ENCODE results near the gene DUSP28. TPM values are rescaled to one million over a fixed set of nuclear protein-coding genes. Genes with fewer than 3 reads are reported as not detected.
A peak's percentile ranks its signal among the peaks of the same experiment; 100 is the strongest.

DUSP28 gene
- total and polyA plus RNA-seq, 5 experiments from 2014 or later, result 18.8 to 24.0 (median 23.2) TPM

- Mint-ChIP-seq H3K9me3 (no peaks in the 10 kb centered on the region), H3K4me3 (peak overlapping the region in 1 of 10 donors; percentile 45), H3K36me3 (peaks cover 4 to 32% (median 6%) of the 10 kb centered on the region in 3 donors), H3K27me3 (no peaks in the 10 kb centered on the region), H3K4me1 (peaks cover 19 to 43% (median 36%) of the 10 kb centered on the region in 4 donors), H3K27ac (peak overlapping the region in 3 of 10 donors; percentile 44 to 52 (median 47))
- POLR2A ChIA-PET, result interaction anchor here (1.2 to 1.8 kb wide), 3 partner anchors 9 to 17 kb away, joined by 3 to 11 read pairs (median 5); partner anchors contain the start of gene CAPN10
- no peak for ATAC-seq
- no peak for DNase-seq
Observed at GRCh38 chr2:240578110-240578450, 17.9 kb downstream of the DUSP28 start.

- POLR2A ChIA-PET, result interaction anchor here (1.2 to 1.8 kb wide), 3 partner anchors 8 to 18 kb away, joined by 3 to 11 read pairs (median 5); partner anchors contain the start of gene CAPN10
- peak overlapping the region in 2 of 10 donors; percentile 20 to 45 for H3K4me3 Mint-ChIP-seq
- DNase-seq (no peak), ATAC-seq (no peak)
- peaks cover 4 to 32% (median 6%) of the 10 kb centered on the region in 3 donors for H3K36me3 Mint-ChIP-seq
- no peaks in the 10 kb centered on the region for H3K9me3 Mint-ChIP-seq
- H3K4me1 Mint-ChIP-seq, result peaks cover 19 to 43% (median 39%) of the 10 kb centered on the region in 4 donors
- peak overlapping the region in 8 of 10 donors; percentile 14 to 93 (median 50) for H3K27ac Mint-ChIP-seq
- no peaks in the 10 kb centered on the region for H3K27me3 Mint-ChIP-seq
Observed at GRCh38 chr2:240578488-240578887, 18.3 kb downstream of the DUSP28 start.

DNA sequence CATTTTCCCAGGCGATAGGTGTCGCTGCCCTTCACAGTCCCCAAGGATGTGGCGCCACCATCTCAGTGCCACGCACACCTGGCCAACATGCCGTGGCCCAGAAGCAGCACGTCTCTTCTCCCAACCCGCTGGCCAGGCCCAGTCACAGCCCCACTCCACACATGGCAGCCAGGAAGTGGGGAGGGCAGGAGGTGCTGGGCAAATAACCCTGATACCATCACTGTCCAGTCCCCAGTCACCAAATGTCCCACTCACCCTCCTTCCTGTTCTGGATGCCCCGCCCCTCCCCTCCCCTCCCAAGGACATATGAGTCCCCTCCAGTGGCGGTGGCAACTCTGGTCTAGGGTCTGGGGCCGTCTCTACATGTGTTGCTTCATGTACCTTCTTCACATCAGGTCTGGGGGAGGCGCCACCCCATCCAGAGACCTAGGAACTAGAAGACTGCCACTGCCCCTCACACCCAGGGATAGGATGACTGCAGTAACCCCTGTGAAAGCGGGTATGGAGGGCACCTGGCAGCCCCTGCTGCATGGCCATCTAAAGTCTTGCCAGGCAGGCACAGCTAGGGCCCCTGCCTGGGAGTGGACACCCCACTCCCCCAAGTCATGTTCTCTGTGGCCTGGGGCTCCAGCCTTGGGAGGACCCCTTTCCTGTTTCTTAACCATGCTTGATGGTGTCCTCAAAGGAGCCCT lies 19.1 kb downstream of the DUSP28 start:
- Mint-ChIP-seq H3K4me3 (peak overlapping the region in 8 of 10 donors; percentile 19 to 53 (median 32)), H3K9me3 (no peaks in the 10 kb centered on the region), H3K36me3 (peaks cover 4 to 32% (median 6%) of the 10 kb centered on the region in 3 donors), H3K4me1 (peaks cover 19 to 44% (median 43%) of the 10 kb centered on the region in 4 donors), H3K27ac (peak overlapping the region; percentile 67 to 93 (median 88)), H3K27me3 (no peaks in the 10 kb centered on the region)
- DNase-seq (no peak), ATAC-seq (peak in 1 of 2 donors; percentile 26)
- POLR2A ChIA-PET, result interaction anchor here (11.3 kb wide), 1 partner anchor 14 kb away, joined by 461 read pairs; the partner anchor contains the start of genes ANKMY1, DUSP28 and RNPEPL1

DNA sequence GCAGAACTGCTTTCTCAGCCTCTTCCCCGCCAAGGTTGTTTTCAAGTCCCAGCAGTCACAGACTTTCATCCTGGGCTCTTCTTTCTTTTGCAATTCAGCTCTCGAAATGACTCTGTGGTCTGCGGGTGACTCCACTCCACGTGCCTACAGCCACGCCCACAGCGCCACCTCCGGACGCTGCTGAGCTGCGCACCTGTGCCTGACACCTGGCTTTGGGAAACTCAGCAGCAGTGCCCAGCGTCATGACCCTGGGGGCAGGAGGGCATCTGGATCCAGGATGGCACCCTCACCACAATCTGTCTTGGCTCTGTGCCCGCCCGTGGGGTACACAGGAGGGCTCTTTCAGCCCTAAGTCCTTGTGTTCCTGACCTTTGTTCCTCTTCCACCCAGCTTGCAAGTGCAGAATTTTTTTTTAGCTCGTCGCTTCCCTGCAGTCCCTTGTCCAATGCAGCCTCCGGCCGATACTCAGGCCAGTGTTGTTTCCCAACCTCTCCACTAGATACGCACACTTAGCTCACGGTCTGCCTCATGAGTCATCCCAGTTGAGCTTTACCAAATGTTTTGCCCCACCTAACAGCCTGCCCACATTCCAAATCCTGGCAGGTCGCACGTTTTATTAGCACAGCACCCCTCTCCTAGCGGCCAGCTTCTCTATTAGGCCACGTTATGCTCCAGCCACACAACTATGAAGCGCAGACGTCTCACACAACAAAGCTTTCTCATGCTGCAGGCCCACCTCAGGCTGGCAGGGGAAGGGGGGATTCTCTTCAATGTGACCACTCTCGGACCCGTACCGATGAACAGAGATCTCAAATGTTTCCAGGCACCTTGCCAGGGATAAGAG lies 19.8 kb downstream of the DUSP28 start:
- Mint-ChIP-seq H3K4me3 (peak overlapping the region in 8 of 10 donors; percentile 6 to 53 (median 32)), H3K27me3 (no peaks in the 10 kb centered on the region), H3K4me1 (peaks cover 22 to 51% (median 50%) of the 10 kb centered on the region in 4 donors), H3K27ac (peak overlapping the region; percentile 67 to 93 (median 88)), H3K36me3 (peaks cover 4 to 28% (median 6%) of the 10 kb centered on the region in 3 donors), H3K9me3 (no peaks in the 10 kb centered on the region)
- POLR2A ChIA-PET, result interaction anchor here (0.6 to 11.3 kb wide), 2 partner anchors 11 to 15 kb away, joined by 3 to 461 read pairs; partner anchors contain the start of genes ANKMY1, DUSP28 and RNPEPL1
- peak; percentile 89 to 97 for ATAC-seq
- peak; percentile 53 to 84 (median 70) for DNase-seq

- DNase-seq (no peak), ATAC-seq (no peak)
- peak overlapping the region in 4 of 10 donors; percentile 4 to 76 (median 18) for H3K27ac Mint-ChIP-seq
- H3K27me3 Mint-ChIP-seq, result no peaks in the 10 kb centered on the region
- no peaks in the 10 kb centered on the region for H3K9me3 Mint-ChIP-seq
- POLR2A ChIA-PET, result interaction anchor here (11.3 kb wide), 1 partner anchor 17 kb away, joined by 461 read pairs; the partner anchor contains the start of genes ANKMY1, DUSP28 and RNPEPL1
- H3K4me3 Mint-ChIP-seq, result peak overlapping the region in 1 of 10 donors; percentile 38
- peaks cover 4 to 26% (median 6%) of the 10 kb centered on the region in 3 donors for H3K36me3 Mint-ChIP-seq
- H3K4me1 Mint-ChIP-seq, result peaks cover 27 to 62% (median 59%) of the 10 kb centered on the region in 4 donors
Observed at GRCh38 chr2:240581811-240582210, 21.7 kb downstream of the DUSP28 start.

DNA sequence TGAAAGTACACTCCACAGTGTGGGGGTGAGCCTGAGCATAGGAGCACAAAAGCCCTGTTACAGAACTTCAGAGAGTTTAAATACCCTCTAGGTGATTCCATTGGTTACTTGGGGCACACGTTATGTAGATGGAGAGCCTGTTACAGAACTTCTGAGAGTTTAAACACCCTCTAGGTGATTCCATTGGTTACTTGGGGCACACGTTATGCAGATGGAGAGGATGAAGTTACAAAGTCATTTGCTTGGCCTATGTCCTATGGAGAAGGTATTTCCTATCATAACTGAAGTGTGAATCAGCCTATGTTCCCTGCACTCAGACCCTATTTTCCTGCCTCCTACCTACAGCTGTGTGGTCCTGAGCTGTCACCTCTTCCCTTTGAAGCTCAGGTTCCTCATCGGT lies 22.6 kb downstream of the DUSP28 start:
- ATAC-seq (no peak), DNase-seq (no peak)
- peak overlapping the region in 2 of 10 donors; percentile 47 to 56 for H3K27ac Mint-ChIP-seq
- peaks cover 4 to 23% (median 6%) of the 10 kb centered on the region in 3 donors for H3K36me3 Mint-ChIP-seq
- POLR2A ChIA-PET, result interaction anchor here (11.3 kb wide), 1 partner anchor 18 kb away, joined by 461 read pairs; the partner anchor contains the start of genes ANKMY1, DUSP28 and RNPEPL1
- no peak overlapping the region for H3K4me3 Mint-ChIP-seq
- H3K4me1 Mint-ChIP-seq, result peaks cover 30 to 69% (median 66%) of the 10 kb centered on the region in 4 donors
- no peaks in the 10 kb centered on the region for H3K27me3 Mint-ChIP-seq
- H3K9me3 Mint-ChIP-seq, result no peaks in the 10 kb centered on the region

DNA sequence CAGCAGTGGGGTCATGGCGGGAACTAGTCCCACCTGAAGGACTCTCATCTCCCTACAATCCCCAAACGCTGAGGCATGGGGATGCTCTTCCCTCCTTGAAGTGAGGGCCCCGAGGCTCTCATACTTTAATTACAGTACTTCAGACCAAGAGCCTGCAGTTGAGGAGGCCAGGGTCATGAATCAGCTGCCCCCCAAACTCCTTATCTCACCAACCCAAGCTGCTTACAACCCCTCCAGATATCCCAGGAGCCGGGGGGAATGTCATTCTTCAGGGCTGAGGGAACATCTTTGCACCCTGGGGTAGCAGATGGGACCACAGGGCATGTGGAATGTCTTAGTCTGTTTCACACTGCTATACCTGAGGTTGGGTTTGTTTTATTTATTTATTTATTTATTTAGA lies 23.6 kb downstream of the DUSP28 start:
- H3K4me1 Mint-ChIP-seq, result peaks cover 38 to 78% (median 70%) of the 10 kb centered on the region in 4 donors
- no peak for DNase-seq
- no peaks in the 10 kb centered on the region for H3K27me3 Mint-ChIP-seq
- no peak for ATAC-seq
- no peaks in the 10 kb centered on the region for H3K9me3 Mint-ChIP-seq
- no peak overlapping the region for H3K27ac Mint-ChIP-seq
- POLR2A ChIA-PET, result interaction anchor here (11.3 kb wide), 1 partner anchor 19 kb away, joined by 461 read pairs; the partner anchor contains the start of genes ANKMY1, DUSP28 and RNPEPL1
- H3K4me3 Mint-ChIP-seq, result peak overlapping the region in 1 of 10 donors; percentile 62
- peaks cover 4 to 26% (median 6%) of the 10 kb centered on the region in 3 donors for H3K36me3 Mint-ChIP-seq

- no peaks in the 10 kb centered on the region for H3K27me3 Mint-ChIP-seq
- H3K4me1 Mint-ChIP-seq, result peaks cover 38 to 76% (median 68%) of the 10 kb centered on the region in 4 donors
- H3K9me3 Mint-ChIP-seq, result no peaks in the 10 kb centered on the region
- peak overlapping the region; percentile 62 to 97 (median 92) for H3K4me3 Mint-ChIP-seq
- POLR2A ChIA-PET, result interaction anchor here (4.1 to 11.3 kb wide), 2 partner anchors 20 to 38 kb away, joined by 62 to 461 read pairs; partner anchors contain the start of genes ANKMY1, DUSP28 and RNPEPL1
- H3K36me3 Mint-ChIP-seq, result peaks cover 4 to 31% (median 6%) of the 10 kb centered on the region in 3 donors
- ATAC-seq (no peak), DNase-seq (no peak)
- peak overlapping the region in 4 of 10 donors; percentile 41 to 76 (median 60) for H3K27ac Mint-ChIP-seq
Observed at GRCh38 chr2:240584486-240585031, 24.4 kb downstream of the DUSP28 start.

GRCh38 chr2:240585101-240585500 lies 24.9 kb downstream of the DUSP28 start:
- peak overlapping the region; percentile 66 to 97 (median 92) for H3K4me3 Mint-ChIP-seq
- POLR2A ChIA-PET, result interaction anchor here (1.8 to 11.3 kb wide), 3 partner anchors 20 to 71 kb away, joined by 6 to 461 read pairs (median 62); partner anchors contain the start of genes ANKMY1, DUSP28 and RNPEPL1
- no peaks in the 10 kb centered on the region for H3K9me3 Mint-ChIP-seq
- DNase-seq, result no peak
- H3K27ac Mint-ChIP-seq, result peak overlapping the region in 5 of 10 donors; percentile 41 to 78 (median 62)
- H3K4me1 Mint-ChIP-seq, result peaks cover 33 to 74% (median 63%) of the 10 kb centered on the region in 4 donors
- peaks cover 4 to 27% (median 6%) of the 10 kb centered on the region in 3 donors for H3K36me3 Mint-ChIP-seq
- no peaks in the 10 kb centered on the region for H3K27me3 Mint-ChIP-seq
- ATAC-seq, result no peak

DNA sequence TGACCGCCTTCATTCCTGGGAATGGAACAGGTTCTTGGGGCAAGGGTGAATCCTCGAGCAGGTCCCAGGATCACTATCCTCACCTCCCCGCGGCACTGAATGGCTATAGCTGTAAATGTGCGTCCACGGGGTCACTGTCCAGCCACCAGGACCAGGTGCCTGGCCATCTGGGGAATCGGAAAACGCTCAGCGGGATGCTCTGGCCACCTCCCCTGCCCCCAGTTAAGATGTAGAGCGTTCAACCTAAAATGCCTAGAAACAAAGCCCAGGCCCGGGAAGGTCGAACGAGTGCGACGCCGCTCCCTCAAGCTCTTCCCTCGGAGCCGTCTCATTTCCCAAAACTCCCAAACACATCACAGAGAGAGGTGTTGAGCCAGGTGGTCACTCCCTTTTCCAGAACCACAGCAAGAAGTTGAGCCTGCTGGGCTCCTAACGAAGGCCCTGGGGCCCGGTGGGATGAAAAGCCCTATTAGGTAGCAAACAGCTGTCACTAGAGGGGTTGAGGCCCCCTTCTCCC lies 25.6 kb downstream of the DUSP28 start:
- DNase-seq, result no peak
- Mint-ChIP-seq H3K4me1 (peaks cover 28 to 71% (median 58%) of the 10 kb centered on the region in 4 donors), H3K27ac (peak overlapping the region; percentile 88 to 97 (median 94)), H3K27me3 (no peaks in the 10 kb centered on the region), H3K9me3 (no peaks in the 10 kb centered on the region), H3K4me3 (peak overlapping the region; percentile 91 to 97 (median 96)), H3K36me3 (peaks cover 0 to 20% (median 6%) of the 10 kb centered on the region in 3 donors)
- POLR2A ChIA-PET, result interaction anchor here (0.9 to 11.3 kb wide), 8 partner anchors 8 to 1180 kb away, joined by 3 to 461 read pairs (median 4); partner anchors contain the start of genes ANKMY1, DUSP28 and RNPEPL1
- no peak for ATAC-seq

Measured in naive thymus-derived CD8-positive, alpha-beta T cell (primary cell).